ENCODE data around the gene TMA7B. TPM values are rescaled to one million over a fixed set of nuclear protein-coding genes. Genes with fewer than 3 reads are reported as not detected.

TMA7B gene
- total and polyA plus RNA-seq, 2 donors (not counting 1 experiment from before 2014, with no cell fraction given) = 0.85 to 1.4 TPM

DNA sequence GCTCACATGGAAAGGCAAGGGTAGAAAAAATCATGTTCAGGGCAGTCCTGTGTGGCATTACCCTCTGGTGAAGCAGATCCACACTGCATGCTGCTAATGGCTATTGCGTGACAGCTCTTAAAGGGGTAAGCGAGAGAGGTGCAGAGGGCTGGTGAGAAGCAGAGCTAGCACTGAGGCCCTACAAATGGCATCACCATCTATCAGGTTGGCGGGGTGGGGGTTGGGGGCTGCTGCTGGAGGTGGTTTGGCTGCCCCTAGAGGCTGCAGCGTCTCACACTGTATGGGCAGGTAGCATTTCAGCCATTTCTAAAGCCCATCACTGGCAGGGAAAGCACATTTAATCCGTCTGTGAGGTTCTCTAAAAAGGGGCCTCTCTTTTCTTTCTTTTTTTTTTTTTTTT lies 16.9 kb upstream of the TMA7B start:
- Mint-ChIP-seq H3K4me1 (peaks cover 55% of the 10 kb centered on the region), H3K27ac (peak overlapping the region; percentile 37), H3K27me3 (no peaks in the 10 kb centered on the region), H3K4me3 (no peak overlapping the region), H3K9me3 (ENCODE audit: insufficient read depth) (no peaks in the 10 kb centered on the region)
- intact Hi-C loops (cut with micrococcal nuclease) = loop anchor here (5.0 kb wide), 1 partner anchor 46 kb away; no protein-coding TSS in a partner anchor
- Histone ChIP-seq H3K79me2 (ENCODE audit: control insufficient read depth, insufficient read depth, low read length) (peaks cover 59% of the 10 kb centered on the region), H3K9me3 (ENCODE audit: control extremely low read depth in 1 of 3, control insufficient read depth in 2 of 3, insufficient read depth in 1 of 3, low read length in 2 of 3) (no peaks in the 10 kb centered on the region), H3K27ac (ENCODE audit: low read length in 2 of 2) (no peak overlapping the region), H3K4me3 (ENCODE audit: control extremely low read depth in 1 of 5, extremely low read depth in 1 of 5, insufficient read depth in 1 of 5, low read depth in 2 of 5, low read length in 4 of 5) (no peak overlapping the region), H2AFZ (ENCODE audit: insufficient read depth, low read depth, low read length, poor library complexity, severe bottlenecking) (no peak overlapping the region), H3K4me2 (replicated peaks; ENCODE audit: low read depth, low read length, poor library complexity, severe bottlenecking) (no peak overlapping the region), H4K20me1 (ENCODE audit: control insufficient read depth, insufficient read depth, low read length, poor library complexity, severe bottlenecking) (peaks cover 4% of the 10 kb centered on the region), H3K36me3 (replicated peaks in 1 of 2; ENCODE audit: control extremely low read depth in 1 of 2, control insufficient read depth in 1 of 2, extremely low read depth in 1 of 2, insufficient read depth in 2 of 2, low read length in 1 of 2) (peaks cover 0 to 4% of the 10 kb centered on the region in 2 experiments), H3K27me3 (replicated peaks in 1 of 4; ENCODE audit: control extremely low read depth in 1 of 4, control insufficient read depth in 3 of 4, insufficient read depth in 4 of 4, low read length in 3 of 4) (no peaks in the 10 kb centered on the region), H3K4me1 (ENCODE audit: control insufficient read depth in 2 of 2, insufficient read depth in 2 of 2, low read length in 2 of 2) (peaks cover 58 to 59% of the 10 kb centered on the region in 2 donors), H3K9ac (ENCODE audit: low read length) (no peak overlapping the region)
- no peak for DNase-seq
- CTCF ChIA-PET = interaction anchor here (0.7 to 2.9 kb wide), 18 partner anchors 10 to 600 kb away, joined by 3 to 16 read pairs (median 4); no protein-coding TSS in a partner anchor
- TF ChIP-seq EZH2 (IDR thresholded peaks at IDR 0.05; ENCODE audit: borderline replicate concordance, insufficient read depth, low read depth, low read length, poor library complexity, severe bottlenecking) = no peak
- TF ChIP-seq, protein P1, sequence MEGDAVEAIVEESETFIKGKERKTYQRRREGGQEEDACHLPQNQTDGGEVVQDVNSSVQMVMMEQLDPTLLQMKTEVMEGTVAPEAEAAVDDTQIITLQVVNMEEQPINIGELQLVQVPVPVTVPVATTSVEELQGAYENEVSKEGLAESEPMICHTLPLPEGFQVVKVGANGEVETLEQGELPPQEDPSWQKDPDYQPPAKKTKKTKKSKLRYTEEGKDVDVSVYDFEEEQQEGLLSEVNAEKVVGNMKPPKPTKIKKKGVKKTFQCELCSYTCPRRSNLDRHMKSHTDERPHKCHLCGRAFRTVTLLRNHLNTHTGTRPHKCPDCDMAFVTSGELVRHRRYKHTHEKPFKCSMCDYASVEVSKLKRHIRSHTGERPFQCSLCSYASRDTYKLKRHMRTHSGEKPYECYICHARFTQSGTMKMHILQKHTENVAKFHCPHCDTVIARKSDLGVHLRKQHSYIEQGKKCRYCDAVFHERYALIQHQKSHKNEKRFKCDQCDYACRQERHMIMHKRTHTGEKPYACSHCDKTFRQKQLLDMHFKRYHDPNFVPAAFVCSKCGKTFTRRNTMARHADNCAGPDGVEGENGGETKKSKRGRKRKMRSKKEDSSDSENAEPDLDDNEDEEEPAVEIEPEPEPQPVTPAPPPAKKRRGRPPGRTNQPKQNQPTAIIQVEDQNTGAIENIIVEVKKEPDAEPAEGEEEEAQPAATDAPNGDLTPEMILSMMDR (IDR thresholded peaks at IDR 0.05) = no peak
- POLR2A ChIA-PET = interaction anchor here (0.7 kb wide), 1 partner anchor 10 kb away, joined by 3 read pairs; no protein-coding TSS in a partner anchor
- no peak for ATAC-seq (ENCODE audit: low read depth)
- WGBS (ENCODE audit: insufficient coverage) = 96% methylated on average over 2 of the region's 5 CpGs

All from B cell (primary cell).